GM12878 (cell line): ENCODE data around the gene VANGL1. TPM values are rescaled to one million over a fixed set of nuclear protein-coding genes. Genes with fewer than 3 reads are reported as not detected.

Source experiments
- ATAC-seq: fragments of 200-7000 bp; cut with Tn5 transposase; 3 replicates; pipeline ENCODE4 v1.9.1; 2020; ENCODE audit warnings: mild to moderate bottlenecking, moderate library complexity
- BruUV-seq: library from RNA; stranded (reverse); fragments of 400-500 nt; replicated peaks from 2 replicates; lab custom pipeline; 2021; lab: Mats Ljungman, UMichigan
- CTCF ChIA-PET: fragments of 300-600 bp; sonication (Branson Sonifier 250); formaldehyde crosslinking; extraction: SDS; loops from one replicate; lab custom pipeline; 2021; ENCODE audit warnings: inconsistent platforms; lab: Yijun Ruan, JAX
- POLR2A ChIA-PET: fragments of 350-600 bp; formaldehyde crosslinking; extraction: SDS; loops from one replicate; lab custom pipeline; 2021; ENCODE audit warnings: inconsistent platforms; lab: Charles Lee
- RAD21 ChIA-PET: fragments of 300-600 bp; sonication (Branson Sonifier 250); formaldehyde crosslinking; loops from one replicate; lab custom pipeline; 2023; ENCODE audit warnings: antibody characterized with exemption; ENCODE audit not compliant: unreplicated experiment; lab: Charles Lee
- SMC1A ChIA-PET: fragments of 300-600 bp; sonication (Branson Sonifier 250); formaldehyde crosslinking; loops from one replicate; lab custom pipeline; 2023; ENCODE audit not compliant: unreplicated experiment, uncharacterized antibody; lab: Charles Lee
- DNase-seq: peaks from one replicate; pipeline ENCODE4 v3.0.0-alpha.2; 2011; ENCODE audit warnings: low read depth, low spot score
- FAIRE-seq: peaks from 3 replicates; lab custom pipeline; 2011; peaks lifted over from hg19 to GRCh38; lab: Jason Lieb, UNC
- H2AFZ ChIP-seq: 2 replicates; pipeline ENCODE4 v1.6.0; 2011; ENCODE audit warnings: low read depth, low read length, control low read depth; ENCODE audit not compliant: control insufficient read depth
- H3K27ac ChIP-seq: 2 replicates; pipeline ENCODE4 v1.5.1; 2011; ENCODE audit warnings: control low read depth; ENCODE audit not compliant: control insufficient read depth, insufficient read depth
- H3K27me3 ChIP-seq, 2 experiments: replicated peaks in 1 of 2; 2 replicates each; pipeline versions ENCODE4 v1.6.0 to v1.6.1; 2011; ENCODE audit warnings: low read length in 1 of 2; ENCODE audit not compliant: control insufficient read depth in 2 of 2, insufficient read depth in 2 of 2
- H3K36me3 ChIP-seq, 2 experiments: 2 replicates each; pipeline ENCODE4 v1.5.1; 2011; ENCODE audit warnings: low read length in 1 of 2; ENCODE audit not compliant: control insufficient read depth in 2 of 2, insufficient read depth in 2 of 2
- H3K4me1 ChIP-seq: 2 replicates; pipeline ENCODE4 v1.6.1; 2011; ENCODE audit warnings: mild to moderate bottlenecking, low read length, moderate library complexity, mixed read lengths; ENCODE audit not compliant: control insufficient read depth, insufficient read depth
- H3K4me2 ChIP-seq: 2 replicates; pipeline ENCODE4 v1.6.0; 2011; ENCODE audit warnings: control low read depth; ENCODE audit not compliant: control insufficient read depth, insufficient read depth
- H3K4me3 ChIP-seq: fragments of 200-600 bp; sonication (generic); 2 replicates; pipeline ENCODE4 v1.5.1; 2016
- H3K79me2 ChIP-seq: 2 replicates; pipeline ENCODE4 v1.6.0; 2011; ENCODE audit warnings: low read length; ENCODE audit not compliant: control insufficient read depth, insufficient read depth
- H3K9ac ChIP-seq: 2 replicates; pipeline ENCODE4 v1.8.0; 2011; ENCODE audit warnings: low read length, control low read depth, mixed read lengths; ENCODE audit not compliant: control insufficient read depth, insufficient read depth
- H3K9me3 ChIP-seq: replicated peaks from 3 replicates; pipeline ENCODE4 v1.5.1; 2011; ENCODE audit warnings: mild to moderate bottlenecking, low read length; ENCODE audit not compliant: control insufficient read depth, insufficient read depth
- H4K20me1 ChIP-seq: 2 replicates; pipeline ENCODE4 v1.6.0; 2011; ENCODE audit not compliant: control insufficient read depth, insufficient read depth
- ATF7 ChIP-seq: fragments of 450-650 bp; IDR thresholded peaks from 2 replicates; pipeline ENCODE4 v1.6.1; 2016; ENCODE audit warnings: low read depth, mild to moderate bottlenecking
- CBX5 ChIP-seq: sonication (generic); IDR thresholded peaks from 2 replicates; pipeline ENCODE4 v1.6.1; 2016; ENCODE audit warnings: low read depth, moderate library complexity, mild to moderate bottlenecking, inconsistent platforms
- MYB ChIP-seq: fragments of 150-350 bp; IDR thresholded peaks from 2 replicates; pipeline ENCODE4 v1.6.1; 2014; ENCODE audit warnings: mild to moderate bottlenecking, low read depth, low read length, borderline replicate concordance
- NFXL1 ChIP-seq: fragments of 450-650 bp; IDR thresholded peaks from 2 replicates; pipeline ENCODE4 v1.6.1; 2017; ENCODE audit warnings: antibody characterized with exemption, mild to moderate bottlenecking, borderline replicate concordance
- RFX5 ChIP-seq: IDR thresholded peaks from 2 replicates; pipeline ENCODE4 v1.6.1; 2011; ENCODE audit warnings: low read depth, low read length, improper control_type of control experiment
- SIX5 ChIP-seq: IDR thresholded peaks from 2 replicates; pipeline ENCODE4 v1.6.1; 2011; ENCODE audit warnings: mild to moderate bottlenecking, low read depth, low read length, moderate library complexity; ENCODE audit not compliant: severe bottlenecking
- SMC3 ChIP-seq: IDR thresholded peaks from 2 replicates; pipeline ENCODE4 v1.6.1; 2011; ENCODE audit warnings: low read length, improper control_type of control experiment, borderline replicate concordance
- SPI1 ChIP-seq: IDR thresholded peaks from 2 replicates; pipeline ENCODE4 v1.6.1; 2011; ENCODE audit warnings: low read depth, mild to moderate bottlenecking, low read length, moderate library complexity, borderline replicate concordance; ENCODE audit not compliant: insufficient read depth
- STAT3 ChIP-seq: IDR thresholded peaks from 2 replicates; pipeline ENCODE4 v1.6.1; 2011; ENCODE audit warnings: low read depth, low read length, improper control_type of control experiment
- YBX1 ChIP-seq: fragments of 450-650 bp; IDR thresholded peaks from 2 replicates; pipeline ENCODE4 v1.6.1; 2016; ENCODE audit warnings: antibody characterized with exemption
- WGBS: methylation state at CpG from one replicate; pipeline ENCODE4 v1.1.6; 2016; ENCODE audit warnings: low lambda C conversion rate; ENCODE audit not compliant: insufficient replicate concordance, insufficient coverage; ENCODE audit errors: missing lambda C conversion rate; 5-methylcytosine and 5-hydroxymethylcytosine counted together
- in situ Hi-C: fragments of 300-500 bp; cut with MboI; formaldehyde crosslinking; loops from 9 replicates; pipeline ENCODE4 v1.14.3; 2018; ENCODE audit warnings: mixed read lengths
- intact Hi-C: fragments of 100-400 bp; cut with micrococcal nuclease; formaldehyde crosslinking; loops from one replicate; pipeline ENCODE4 v1.14.2; 2022; ENCODE audit not compliant: unreplicated experiment
- polyA plus RNA-seq, 11 experiments: library from polyadenylated mRNA; depleted of rRNA in 4 of 11; unstranded in 6 of 11; stranded (reverse) in 5 of 11; fragments of >200 nt; fragmentation: Nextera tagmentation in 4 of 11; fragmentation: Illumina TruSeq in 1 of 11; extraction: Ambion mirVana in 4 of 11; extraction: Trizol in 1 of 11; gene quantifications; 1 replicate in 1 of 11; 2 replicates in 10 of 11; pipeline versions ENCODE4 v1.2.1 to v1.2.3, GENCODE V29; 2011 to 2016; ENCODE audit warnings: inconsistent platforms in 2 of 11, missing spikeins in 2 of 11, low read depth in 1 of 11
- total RNA-seq, 4 experiments: library from RNA; depleted of rRNA in 3 of 4; stranded (reverse); fragments of >200 nt in 3 of 4; fragmentation: Illumina TruSeq in 1 of 4; extraction: Trizol in 1 of 4; gene quantifications; 2 replicates each; pipeline versions ENCODE4 v1.2.1 to v1.2.3, GENCODE V29; 2013 to 2021
- TF ChIP-seq, protein P1 (sequence below): IDR thresholded peaks from 2 replicates; pipeline ENCODE4 v1.6.1; 2012; ENCODE audit warnings: improper control_type of control experiment, low read depth, low read length; ENCODE audit not compliant: insufficient replicate concordance
- TF ChIP-seq, protein P2 (sequence below): fragments of 450-650 bp; formaldehyde crosslinking; IDR thresholded peaks from 2 replicates; pipeline ENCODE4 v1.4.0; 2020; ENCODE audit warnings: mild to moderate bottlenecking, moderate library complexity
- TF ChIP-seq, protein P3 (sequence below): IDR thresholded peaks from 2 replicates; pipeline ENCODE4 v1.6.1; 2012; ENCODE audit warnings: low read depth, low read length, improper control_type of control experiment

Gene VANGL1
- total and polyA plus RNA-seq, 10 of the 15 experiments (the other 5 are each of a cell fraction or from before 2014, with no cell fraction given), result 0.71 to 12.9 (median 6.3) TPM

GRCh38 chr1:115746021-115746690 lies 104.4 kb downstream of the VANGL1 start:
- no peaks in the 10 kb centered on the region; the same call in 2 of the 3 replicates for H3K9me3 ChIP-seq
- no peak overlapping the region for H3K9ac ChIP-seq
- ChIA-PET POLR2A (no interaction called here), SMC1A (no interaction called here), CTCF (no interaction called here), RAD21 (no interaction called here)
- H3K4me3 ChIP-seq, result no peak overlapping the region
- no peak overlapping the region for H2AFZ ChIP-seq
- 4% methylated on average over 5 of the region's 5 CpGs for WGBS
- peaks cover 0 to 5% of the 10 kb centered on the region in 2 experiments; a peak in 1 of 4 replicates for H3K27me3 ChIP-seq
- in situ Hi-C loops, result no loop called here
- H3K27ac ChIP-seq, result no peak overlapping the region
- intact Hi-C loops, result no loop called here
- no peaks in the 10 kb centered on the region for H3K4me1 ChIP-seq
- H4K20me1 ChIP-seq, result no peaks in the 10 kb centered on the region
- TF ChIP-seq YBX1 (no peak), SPI1 (no peak), CBX5 (no peak), SMC3 (no peak), NFXL1 (no peak), MYB (no peak), ATF7 (no peak), RFX5 (no peak), STAT3 (no peak), SIX5 (no peak)
- TF ChIP-seq, protein P1, sequence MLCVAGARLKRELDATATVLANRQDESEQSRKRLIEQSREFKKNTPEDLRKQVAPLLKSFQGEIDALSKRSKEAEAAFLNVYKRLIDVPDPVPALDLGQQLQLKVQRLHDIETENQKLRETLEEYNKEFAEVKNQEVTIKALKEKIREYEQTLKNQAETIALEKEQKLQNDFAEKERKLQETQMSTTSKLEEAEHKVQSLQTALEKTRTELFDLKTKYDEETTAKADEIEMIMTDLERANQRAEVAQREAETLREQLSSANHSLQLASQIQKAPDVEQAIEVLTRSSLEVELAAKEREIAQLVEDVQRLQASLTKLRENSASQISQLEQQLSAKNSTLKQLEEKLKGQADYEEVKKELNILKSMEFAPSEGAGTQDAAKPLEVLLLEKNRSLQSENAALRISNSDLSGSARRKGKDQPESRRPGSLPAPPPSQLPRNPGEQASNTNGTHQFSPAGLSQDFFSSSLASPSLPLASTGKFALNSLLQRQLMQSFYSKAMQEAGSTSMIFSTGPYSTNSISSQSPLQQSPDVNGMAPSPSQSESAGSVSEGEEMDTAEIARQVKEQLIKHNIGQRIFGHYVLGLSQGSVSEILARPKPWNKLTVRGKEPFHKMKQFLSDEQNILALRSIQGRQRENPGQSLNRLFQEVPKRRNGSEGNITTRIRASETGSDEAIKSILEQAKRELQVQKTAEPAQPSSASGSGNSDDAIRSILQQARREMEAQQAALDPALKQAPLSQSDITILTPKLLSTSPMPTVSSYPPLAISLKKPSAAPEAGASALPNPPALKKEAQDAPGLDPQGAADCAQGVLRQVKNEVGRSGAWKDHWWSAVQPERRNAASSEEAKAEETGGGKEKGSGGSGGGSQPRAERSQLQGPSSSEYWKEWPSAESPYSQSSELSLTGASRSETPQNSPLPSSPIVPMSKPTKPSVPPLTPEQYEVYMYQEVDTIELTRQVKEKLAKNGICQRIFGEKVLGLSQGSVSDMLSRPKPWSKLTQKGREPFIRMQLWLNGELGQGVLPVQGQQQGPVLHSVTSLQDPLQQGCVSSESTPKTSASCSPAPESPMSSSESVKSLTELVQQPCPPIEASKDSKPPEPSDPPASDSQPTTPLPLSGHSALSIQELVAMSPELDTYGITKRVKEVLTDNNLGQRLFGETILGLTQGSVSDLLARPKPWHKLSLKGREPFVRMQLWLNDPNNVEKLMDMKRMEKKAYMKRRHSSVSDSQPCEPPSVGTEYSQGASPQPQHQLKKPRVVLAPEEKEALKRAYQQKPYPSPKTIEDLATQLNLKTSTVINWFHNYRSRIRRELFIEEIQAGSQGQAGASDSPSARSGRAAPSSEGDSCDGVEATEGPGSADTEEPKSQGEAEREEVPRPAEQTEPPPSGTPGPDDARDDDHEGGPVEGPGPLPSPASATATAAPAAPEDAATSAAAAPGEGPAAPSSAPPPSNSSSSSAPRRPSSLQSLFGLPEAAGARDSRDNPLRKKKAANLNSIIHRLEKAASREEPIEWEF, result no peak
- TF ChIP-seq, protein P2, sequence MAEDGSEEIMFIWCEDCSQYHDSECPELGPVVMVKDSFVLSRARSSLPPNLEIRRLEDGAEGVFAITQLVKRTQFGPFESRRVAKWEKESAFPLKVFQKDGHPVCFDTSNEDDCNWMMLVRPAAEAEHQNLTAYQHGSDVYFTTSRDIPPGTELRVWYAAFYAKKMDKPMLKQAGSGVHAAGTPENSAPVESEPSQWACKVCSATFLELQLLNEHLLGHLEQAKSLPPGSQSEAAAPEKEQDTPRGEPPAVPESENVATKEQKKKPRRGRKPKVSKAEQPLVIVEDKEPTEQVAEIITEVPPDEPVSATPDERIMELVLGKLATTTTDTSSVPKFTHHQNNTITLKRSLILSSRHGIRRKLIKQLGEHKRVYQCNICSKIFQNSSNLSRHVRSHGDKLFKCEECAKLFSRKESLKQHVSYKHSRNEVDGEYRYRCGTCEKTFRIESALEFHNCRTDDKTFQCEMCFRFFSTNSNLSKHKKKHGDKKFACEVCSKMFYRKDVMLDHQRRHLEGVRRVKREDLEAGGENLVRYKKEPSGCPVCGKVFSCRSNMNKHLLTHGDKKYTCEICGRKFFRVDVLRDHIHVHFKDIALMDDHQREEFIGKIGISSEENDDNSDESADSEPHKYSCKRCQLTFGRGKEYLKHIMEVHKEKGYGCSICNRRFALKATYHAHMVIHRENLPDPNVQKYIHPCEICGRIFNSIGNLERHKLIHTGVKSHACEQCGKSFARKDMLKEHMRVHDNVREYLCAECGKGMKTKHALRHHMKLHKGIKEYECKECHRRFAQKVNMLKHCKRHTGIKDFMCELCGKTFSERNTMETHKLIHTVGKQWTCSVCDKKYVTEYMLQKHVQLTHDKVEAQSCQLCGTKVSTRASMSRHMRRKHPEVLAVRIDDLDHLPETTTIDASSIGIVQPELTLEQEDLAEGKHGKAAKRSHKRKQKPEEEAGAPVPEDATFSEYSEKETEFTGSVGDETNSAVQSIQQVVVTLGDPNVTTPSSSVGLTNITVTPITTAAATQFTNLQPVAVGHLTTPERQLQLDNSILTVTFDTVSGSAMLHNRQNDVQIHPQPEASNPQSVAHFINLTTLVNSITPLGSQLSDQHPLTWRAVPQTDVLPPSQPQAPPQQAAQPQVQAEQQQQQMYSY, result no peak
- TF ChIP-seq, protein P3, sequence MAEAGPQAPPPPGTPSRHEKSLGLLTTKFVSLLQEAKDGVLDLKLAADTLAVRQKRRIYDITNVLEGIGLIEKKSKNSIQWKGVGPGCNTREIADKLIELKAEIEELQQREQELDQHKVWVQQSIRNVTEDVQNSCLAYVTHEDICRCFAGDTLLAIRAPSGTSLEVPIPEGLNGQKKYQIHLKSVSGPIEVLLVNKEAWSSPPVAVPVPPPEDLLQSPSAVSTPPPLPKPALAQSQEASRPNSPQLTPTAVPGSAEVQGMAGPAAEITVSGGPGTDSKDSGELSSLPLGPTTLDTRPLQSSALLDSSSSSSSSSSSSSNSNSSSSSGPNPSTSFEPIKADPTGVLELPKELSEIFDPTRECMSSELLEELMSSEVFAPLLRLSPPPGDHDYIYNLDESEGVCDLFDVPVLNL, result no peak
- no peaks in the 10 kb centered on the region for H3K36me3 ChIP-seq
- no peaks in the 10 kb centered on the region for H3K79me2 ChIP-seq
- no peak overlapping the region for H3K4me2 ChIP-seq
- BruUV-seq, result no TSS peak
- DNase-seq (no peak), FAIRE-seq (no peak), ATAC-seq (no peak)
